Stimulated activated CD8-positive, alpha-beta memory T cell treated with anti-CD3 and anti-CD28 coated beads, Interleukin-4, amount 100 ng/mL, for 4 hours (primary cell): ENCODE data around the gene PTPRG.

Experiments used
- DNase-seq, 2 donors: peaks; one replicate each; pipeline ENCODE4 v3.0.0-alpha.2; 2020; ENCODE audit warnings: low read depth in 2 of 2, low spot score in 1 of 2

Gene PTPRG

DNA sequence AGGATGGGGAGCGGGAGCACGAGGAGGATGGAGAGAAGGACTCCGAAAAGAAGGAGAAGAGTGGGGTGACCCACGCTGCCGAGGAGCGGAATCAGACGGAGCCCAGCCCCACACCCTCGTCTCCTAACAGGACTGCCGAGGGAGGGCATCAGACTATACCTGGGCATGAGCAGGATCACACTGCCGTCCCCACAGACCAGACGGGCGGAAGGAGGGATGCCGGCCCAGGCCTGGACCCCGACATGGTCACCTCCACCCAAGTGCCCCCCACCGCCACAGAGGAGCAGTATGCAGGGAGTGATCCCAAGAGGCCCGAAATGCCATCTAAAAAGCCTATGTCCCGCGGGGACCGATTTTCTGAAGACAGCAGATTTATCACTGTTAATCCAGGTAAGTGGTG is 642.2 kb downstream of the PTPRG start:
- DNase-seq, result no peak

DNA sequence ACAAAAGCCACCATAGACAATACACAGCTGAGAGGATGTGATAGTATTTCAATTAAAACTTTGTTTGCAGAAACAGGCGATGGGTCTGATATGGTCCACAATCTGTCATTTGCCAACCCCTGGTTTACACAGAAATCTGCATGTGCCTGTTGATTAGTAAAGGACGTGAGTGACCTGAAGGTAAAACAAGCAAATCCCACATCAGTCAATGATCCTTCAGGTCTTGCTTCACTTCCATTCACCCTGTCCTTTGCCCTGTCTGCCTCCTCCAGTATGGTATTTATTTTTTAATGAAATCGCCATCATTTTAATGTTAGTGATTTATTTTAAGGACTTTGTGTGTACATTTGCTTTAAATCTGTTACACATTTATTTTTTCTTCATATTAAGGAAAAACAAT is 645.8 kb downstream of the PTPRG start:
- DNase-seq, result no peak

DNA sequence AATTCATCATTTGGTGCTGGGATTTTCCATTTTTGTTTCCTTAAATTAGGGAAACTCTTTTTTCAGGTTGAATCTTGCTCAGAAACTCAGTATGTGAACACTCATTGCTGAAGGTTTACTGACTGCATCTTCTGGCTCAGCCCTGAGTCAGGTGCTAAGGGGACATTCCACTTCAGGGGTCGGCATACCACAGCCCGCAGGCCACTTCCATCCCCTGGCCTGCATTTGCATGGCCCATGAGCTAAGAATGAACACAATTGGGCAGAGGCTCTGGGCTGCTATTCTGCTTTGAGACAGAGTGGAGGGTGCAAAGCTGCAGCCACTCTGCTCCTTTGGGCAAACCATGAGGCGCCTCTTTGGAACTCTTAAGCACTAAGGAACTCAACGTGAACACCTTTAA is 647.0 kb downstream of the PTPRG start:
- DNase-seq, result no peak

DNA sequence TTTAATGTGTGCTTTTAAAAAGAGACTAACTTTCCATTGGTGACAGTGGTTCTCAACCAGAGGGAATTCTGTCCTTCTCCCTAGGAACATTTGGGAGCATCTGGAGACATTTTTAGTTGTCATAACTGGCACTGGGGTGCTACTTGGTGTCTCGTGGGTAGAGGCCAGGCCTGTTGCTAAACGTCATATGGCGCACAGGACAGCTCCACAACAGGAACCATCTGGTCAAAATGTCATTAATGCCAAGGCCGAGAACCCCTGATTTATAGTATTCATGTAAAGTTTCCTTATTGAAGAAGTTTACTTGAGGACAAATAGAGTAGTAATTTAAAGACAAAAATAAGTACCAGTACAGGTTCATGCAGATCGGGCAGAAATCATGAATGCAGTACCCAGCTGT is 647.7 kb downstream of the PTPRG start:
- DNase-seq, result no peak

DNA sequence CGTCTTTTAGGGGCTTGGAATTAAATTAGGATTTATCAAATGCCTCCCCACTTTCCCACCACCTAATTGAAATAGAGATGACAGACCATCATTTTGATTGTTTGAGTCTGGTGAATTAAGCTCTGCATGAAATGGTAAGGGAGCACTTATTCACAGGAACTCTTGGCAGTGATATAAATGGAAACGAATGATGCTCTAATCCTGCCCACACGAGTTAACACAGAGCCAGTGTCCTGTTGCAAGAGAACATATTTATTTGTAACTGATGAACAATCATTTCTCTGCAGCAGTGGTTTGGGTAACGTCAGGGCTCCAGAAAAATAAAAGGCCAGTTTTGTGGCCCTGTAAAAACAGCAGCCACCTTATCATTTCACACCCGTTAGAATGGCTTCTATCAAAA is 648.6 kb downstream of the PTPRG start:
- no peak for DNase-seq

DNA sequence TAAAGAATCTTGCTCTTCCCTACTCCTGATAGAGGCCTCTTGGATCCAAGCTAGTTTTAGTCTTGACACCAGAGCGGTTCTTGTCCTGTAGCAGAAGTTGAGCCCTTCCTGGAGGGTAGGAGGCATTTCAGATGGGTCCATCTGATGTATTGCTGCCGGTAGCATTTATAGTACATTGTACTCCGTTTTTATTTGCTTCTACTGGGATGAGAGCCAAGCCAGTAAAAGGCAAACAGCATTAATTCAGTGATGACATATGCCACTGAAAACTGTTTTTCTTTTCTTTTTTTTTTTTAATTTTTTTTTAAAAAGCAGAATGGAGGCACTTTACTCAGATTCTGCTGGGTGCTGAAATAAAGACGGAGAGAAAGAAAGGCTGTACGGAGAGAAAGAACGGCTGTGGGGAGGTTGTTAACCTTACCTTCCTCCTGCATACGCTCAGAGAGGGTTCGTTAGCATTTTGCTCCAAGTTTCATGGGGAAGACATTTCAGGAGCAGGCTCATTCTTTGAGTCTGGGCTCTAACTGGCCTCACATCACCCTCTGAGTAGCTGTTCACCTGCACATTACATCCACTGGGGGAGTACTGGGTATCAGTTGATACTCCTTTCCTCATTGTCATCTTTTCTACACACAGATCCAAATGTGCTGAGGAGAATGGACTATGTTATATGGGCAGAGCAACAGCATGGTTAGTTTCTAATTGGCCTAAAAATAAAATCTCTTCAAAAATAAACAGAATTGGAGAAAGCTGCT is 650.5 kb downstream of the PTPRG start:
- no peak for DNase-seq

DNA sequence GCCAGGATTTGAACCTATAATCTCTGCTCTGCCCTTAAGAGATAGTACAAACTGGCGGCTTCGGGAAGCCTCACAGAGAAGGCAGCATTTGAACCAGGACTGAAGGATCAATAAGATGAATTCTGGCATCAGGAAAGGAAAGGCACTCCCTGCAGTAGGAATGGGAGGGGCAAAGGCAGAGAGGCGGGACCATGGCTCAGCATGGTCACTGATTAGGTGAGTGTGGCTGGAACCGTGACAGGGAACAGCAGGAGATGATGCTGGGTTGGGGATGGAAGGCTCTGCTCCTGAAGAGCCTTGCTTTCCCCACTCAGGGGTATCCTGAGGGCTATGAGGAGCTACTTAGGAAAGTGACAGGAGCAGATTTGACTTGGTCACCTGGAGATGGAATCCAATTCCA is 653.5 kb downstream of the PTPRG start:
- DNase-seq, result no peak

DNA sequence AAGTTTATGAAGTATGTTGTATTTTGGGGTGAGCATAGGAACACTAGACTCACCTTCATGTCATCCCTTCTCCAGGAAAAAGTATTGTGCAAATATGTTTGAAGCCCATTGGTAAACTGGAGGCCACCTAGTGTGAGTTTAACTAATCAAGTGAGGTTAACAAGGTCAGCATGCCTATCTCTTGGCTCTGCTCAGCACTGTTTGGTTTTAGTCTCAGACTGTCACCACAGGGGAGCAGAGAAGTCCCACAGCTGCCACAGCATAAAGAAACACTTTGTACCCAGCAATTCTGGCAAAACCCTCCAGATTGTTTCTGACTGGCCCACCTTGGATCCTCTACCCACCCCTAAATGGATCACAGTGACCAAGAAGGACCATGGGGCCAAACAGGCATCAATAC is 659.2 kb downstream of the PTPRG start:
- no peak for DNase-seq

DNA sequence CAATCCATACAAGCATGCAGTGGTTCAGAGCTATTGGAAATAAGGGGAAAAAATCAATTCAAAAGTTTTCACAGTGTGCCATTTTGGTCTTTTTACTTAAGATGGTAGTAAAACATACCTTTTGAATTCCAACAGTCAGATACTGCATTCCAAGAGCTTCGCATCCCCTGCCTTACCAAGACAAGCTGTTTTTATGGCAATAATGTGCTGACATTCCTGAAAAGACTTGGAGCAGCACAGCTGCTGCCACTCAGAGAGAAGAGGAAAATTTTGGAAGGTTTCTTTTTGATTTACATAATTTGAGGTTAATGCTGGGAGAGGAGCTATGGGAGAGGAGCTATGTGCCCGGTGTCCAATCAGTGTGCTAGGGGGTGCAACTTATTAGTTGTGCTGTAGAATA is 663.7 kb downstream of the PTPRG start:
- no peak for DNase-seq

DNA sequence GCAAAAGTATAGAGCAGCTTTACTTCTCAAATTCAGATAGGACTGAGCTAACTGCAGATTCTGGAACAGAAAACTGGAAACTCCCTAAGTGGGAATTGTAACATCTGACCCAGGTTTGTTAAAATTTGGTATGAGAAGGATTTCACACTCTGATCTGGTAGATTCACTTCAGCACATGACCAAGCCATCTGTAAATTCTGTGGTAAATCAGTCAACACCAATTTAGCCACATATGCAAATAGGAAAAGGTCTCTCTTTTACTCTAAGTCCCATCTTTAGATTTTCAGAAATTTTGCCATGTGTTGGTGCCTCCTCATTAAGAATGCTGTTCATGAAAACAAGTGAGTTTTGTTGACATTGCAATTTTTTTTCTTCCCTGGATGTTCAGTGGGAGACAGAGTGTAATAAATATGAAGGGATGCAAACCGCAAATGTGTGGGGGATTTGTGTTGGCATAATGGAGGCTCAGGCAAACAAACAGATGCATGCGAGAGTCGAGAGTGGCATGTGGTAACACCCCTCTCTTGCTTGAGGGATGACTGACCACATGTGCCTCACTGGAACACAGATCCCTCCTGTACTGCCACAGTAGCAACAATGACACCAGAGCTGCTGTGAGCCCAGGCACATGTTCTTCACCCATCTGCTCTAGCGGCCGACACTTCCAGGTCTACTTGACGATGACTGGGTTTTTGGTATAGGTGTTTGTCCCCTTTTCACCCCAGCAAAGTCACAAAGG is 665.4 kb downstream of the PTPRG start:
- no peak for DNase-seq

DNA sequence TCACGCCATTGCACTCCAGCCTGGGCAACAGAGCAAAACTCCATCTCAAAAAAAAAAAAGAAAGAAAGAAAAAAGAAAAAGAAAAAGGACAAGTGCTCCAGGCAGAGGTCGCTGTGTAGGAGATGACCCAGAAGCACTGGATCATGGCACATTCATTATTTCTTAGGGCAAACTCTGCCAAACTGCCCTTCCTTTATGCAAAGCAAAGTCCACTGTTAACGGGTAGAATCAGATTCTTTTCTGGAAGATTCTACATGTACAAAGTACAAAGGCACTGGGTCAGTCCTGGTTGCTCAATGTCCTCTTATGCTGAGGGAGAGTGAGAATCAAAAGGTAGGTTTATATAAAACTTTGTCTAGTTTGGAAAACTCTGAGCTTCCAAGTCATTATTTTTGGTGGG is 667.1 kb downstream of the PTPRG start:
- no peak for DNase-seq

DNA sequence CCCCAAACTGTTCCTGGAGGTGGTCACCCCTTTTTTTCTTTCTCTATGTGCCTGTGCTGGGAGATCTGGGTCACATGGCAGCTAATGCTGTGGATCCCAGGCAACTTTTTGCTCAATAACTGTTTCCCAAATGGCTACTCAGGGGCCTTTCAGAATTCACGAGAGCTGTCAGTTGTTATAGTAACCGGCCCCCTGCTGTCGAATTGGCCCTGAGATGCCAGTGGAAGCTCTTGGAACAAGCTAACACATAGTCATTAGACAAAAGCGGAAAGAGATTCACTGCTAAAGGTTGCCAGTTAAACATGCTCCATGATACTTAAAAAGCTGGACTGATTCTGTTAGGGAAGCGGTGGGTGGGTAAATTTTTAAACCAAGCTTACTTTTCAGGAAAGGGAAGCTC is 667.8 kb downstream of the PTPRG start:
- DNase-seq, result no peak

DNA sequence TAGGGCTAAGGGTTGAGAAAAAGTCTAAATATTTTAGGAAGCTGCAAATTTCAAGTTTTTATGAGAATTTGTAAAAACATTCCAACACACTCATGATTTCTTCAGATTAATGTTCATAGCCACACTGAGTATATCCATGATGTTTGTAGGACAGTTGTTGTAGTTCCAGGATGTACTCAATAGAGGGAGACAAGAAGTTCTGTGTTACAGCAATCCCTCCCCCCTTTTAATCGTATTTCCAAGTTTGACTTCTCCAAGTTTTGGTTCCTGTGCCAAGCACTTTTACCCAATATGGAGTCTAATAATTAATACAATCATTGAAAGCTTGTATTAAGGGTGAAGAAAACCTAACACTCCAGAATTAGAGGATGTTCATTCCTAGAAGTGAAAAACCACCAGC is 668.5 kb downstream of the PTPRG start:
- DNase-seq, result no peak

DNA sequence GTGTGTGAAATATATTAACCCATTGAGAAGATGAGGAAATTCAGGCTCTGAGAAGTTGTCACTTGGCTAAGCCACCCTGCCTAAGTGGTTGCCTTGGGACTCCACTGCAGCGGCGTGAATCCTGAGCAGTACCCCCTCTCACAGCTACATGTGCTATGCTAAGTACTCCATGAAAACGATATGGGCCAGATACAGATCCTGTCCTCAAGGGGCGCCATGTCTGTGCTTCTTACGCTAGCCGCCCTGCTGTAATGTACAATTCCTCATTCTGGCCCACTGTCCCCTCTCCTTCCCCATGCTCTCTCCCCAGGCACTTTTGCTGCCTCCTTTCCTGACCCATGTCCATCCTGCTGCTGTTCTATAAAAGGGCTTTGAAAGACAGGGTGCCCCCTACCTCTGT is 671.7 kb downstream of the PTPRG start:
- no peak for DNase-seq

DNA sequence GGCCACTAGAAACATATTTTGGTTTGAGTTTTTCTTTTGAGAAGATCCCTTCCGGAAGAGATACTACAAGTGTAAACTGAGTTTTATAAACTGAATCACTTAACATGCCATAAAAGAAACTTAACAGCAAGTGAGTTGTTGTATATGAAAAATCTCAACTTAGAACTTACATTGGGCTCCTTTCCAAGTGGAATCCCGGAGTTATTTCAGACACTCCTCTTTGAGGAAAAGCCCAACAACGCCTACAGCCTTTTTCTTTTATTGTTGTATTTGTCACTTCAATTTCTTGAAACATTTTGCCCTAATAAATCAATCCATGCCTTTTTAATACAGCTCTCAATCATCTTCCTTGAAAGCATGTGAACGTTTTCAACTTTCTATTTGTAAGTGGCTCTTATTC is 674.6 kb downstream of the PTPRG start:
- DNase-seq, result no peak

DNA sequence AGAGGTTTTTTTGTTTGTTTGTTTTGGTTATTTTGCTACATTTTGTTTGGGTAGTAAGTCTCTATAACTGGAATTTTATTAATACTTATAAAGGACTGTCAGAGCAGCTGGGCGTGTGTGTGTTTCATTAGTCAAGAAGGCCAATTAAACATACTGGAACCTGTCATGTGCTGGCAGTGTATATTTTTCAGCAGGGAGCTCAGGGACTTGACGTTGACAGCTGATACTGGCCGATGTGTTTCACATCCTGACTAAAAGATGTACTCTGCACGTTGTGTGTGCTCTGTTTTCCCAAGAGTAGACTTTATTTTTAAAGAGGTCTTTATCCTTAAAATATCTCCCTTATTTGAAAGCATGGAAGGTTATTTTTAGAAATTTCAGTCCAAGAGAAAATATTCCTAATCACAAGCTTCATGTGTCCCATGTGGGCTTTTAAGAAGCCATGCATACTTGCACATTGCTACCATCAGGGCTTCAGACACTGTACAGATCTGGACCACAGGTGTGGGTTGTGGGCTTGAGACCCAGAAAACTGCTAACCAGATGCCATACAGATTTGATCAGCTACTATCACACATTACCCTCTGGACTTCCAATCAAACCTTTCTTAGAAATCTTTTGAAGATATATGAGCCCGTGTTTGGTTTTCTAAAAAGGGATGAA is 676.0 kb downstream of the PTPRG start:
- DNase-seq, result no peak

DNA sequence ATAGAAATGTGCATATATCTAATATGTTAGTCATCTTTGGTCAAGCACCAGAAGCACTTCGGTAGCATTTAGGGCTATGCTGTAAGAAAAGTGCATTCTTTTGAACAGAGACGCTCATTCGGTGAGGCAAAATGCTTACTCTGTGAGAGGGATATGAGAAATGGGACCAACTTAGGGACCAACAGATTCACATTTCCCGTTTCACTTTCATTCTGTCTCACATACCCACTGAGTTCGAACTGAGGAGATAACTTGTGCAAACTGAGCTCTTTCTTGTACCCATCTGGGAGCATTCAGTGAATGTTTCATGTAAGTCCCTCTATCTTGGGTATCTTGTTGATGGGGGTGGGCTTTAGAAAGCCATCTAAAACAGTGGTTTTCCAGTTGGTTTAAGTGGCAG is 676.6 kb downstream of the PTPRG start:
- no peak for DNase-seq

DNA sequence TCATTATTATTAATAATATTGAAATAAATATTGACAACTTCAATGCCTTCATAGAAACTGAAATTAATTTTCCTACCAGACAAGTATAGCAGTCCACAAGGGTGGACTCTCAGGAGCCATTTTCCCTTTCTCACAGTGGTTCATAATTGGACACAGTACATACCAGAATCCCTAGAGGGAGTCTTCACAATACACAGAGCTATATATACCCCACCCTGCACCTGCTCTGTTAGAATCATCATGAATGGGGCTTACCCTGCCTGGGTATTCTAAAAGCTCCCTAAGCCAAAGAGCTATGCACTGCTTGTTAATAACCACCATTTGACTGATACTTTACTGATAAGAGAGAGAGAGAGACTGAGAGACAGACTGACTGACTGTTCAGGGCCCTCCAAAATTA is 677.1 kb downstream of the PTPRG start:
- DNase-seq, result no peak

DNA sequence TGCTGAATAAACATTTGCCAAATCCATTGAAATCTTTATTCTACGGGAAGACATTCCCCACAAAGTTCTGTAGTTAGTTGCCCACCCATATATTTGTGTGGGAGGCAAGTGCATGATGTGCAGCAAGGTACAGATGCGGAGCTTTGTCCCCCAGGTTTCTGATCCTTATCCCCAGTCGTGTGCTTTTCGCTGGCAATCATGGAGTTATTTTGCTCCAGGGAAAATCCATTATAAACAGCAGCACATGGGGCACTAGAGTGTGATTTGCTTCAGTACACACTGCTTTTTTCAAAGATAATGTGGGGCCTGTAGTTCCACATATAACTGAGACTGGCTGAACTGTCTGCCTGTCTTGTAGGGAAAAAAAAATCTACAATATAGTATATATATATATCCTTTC is 679.9 kb downstream of the PTPRG start:
- DNase-seq, result no peak

DNA sequence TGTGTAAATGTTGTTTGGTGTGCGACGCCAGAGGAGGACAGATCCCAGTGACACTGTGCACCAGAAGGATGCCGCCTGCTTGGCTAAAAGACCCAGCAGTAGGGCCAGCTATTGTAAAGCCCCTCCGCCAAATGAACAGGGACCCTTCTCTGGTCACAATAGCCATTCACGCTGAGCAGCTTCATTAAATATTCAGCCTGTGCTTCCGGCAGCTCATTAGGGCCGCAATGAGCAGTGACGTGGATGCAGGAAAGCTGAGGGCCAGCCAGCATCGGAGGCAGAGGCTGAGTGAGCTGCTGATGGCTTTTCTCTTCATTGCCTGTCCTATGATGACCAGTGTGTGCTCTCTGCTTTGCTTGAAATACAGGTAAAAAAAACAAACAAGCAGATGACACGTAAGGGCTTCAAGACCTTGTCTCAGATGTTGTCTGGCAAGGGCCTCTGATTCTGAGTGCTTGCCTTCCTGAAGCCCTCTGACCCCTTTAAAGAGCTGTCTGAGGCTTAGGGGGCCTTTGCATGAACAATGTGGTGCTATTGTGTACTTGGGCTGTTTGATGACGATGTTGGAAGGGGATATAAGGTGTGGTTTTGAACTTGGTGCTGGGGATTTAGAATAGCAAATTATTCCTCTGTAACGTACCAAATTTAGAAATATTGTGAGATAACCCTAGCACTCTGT is 681.6 kb downstream of the PTPRG start:
- no peak for DNase-seq

DNA sequence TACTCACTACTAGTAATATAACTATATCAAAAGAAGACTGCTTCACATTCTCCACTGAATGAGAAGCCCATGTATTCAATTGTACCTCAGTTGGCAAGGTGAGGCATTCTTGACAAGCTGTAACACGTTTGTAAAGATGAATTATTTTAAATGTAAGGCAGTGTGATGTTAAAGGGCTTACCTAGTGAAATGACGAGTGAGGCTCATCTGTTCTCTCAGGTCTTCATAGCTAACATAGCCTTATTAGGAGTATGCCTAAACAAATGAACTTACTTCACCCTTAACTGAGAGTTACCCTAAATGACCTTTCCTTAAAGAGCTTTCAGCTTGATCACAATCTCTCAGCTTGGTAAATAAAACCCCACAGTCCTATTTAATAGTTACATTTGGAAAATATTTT is 684.7 kb downstream of the PTPRG start:
- DNase-seq, result no peak

DNA sequence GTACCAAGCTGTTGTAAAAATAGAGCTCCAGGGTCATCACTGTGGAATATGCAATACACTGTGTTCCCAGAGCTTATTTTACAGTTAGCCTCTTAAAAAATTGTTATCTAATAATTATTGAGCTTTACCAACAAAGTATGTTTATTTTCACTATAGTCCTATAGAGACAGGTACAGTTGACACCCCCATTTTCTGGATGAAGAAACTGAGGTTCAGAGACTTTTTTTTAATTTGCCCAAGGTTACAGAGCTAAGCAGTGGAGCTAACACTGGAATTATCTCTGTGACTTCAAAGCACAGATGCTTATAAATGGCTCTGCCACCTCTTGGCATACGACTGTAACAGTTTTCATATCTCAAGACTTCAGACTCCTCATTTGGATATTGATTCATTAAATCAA is 685.6 kb downstream of the PTPRG start:
- no peak for DNase-seq
